ENCODE data around the gene FRMD8. TPM values are rescaled to one million over a fixed set of nuclear protein-coding genes. Genes with fewer than 3 reads are reported as not detected.

The FRMD8 gene
- total and polyA plus RNA-seq, 2 of the 8 experiments (the other 6 are each of a cell fraction or from before 2014, with no cell fraction given): 15.0 to 19.2 TPM

GRCh38 chr11:65403607-65404121 is 17.2 kb downstream of the FRMD8 start:
- H3K23ac ChIP-seq (ENCODE audit: insufficient read length): no peak overlapping the region
- DNase-seq (ENCODE audit: low read depth in 1 of 2, low spot score in 2 of 2): no peak
- no peak overlapping the region for H4K91ac ChIP-seq (replicated peaks; ENCODE audit: insufficient read length, low read length)
- no peaks in the 10 kb centered on the region for H3K23me2 ChIP-seq (ENCODE audit: low read depth, low read length)
- POLR2A ChIA-PET (ENCODE audit: partially characterized antibody): interaction anchor here (0.5 to 5.4 kb wide), 5 partner anchors 12 to 631 kb away, joined by 3 to 23 read pairs (median 3); no protein-coding TSS in a partner anchor
- H3K79me2 ChIP-seq (ENCODE audit: control insufficient read depth in 1 of 2, insufficient read depth in 2 of 2, low read length in 2 of 2): no peaks in the 10 kb centered on the region
- H3K9me3 ChIP-seq (ENCODE audit: insufficient read depth in 2 of 2, low read depth in 1 of 2, low read length in 1 of 2): no peaks in the 10 kb centered on the region
- 92% methylated on average over 12 of the region's 12 CpGs; no CpG with 5 or more reads in 1 of the 2 experiments for WGBS, 2 experiments (ENCODE audit: extremely low coverage in 1 of 2, insufficient coverage in 1 of 2, insufficient read length in 1 of 2, insufficient replicate concordance in 2 of 2, low coverage in 1 of 2, low lambda C conversion rate in 2 of 2, missing lambda C conversion rate in 1 of 2)
- H2BK5ac ChIP-seq (ENCODE audit: low read depth, low read length): no peak overlapping the region
- no peaks in the 10 kb centered on the region; a peak in 1 of 7 replicates for H3K4me1 ChIP-seq (replicated peaks in 1 of 4; ENCODE audit: control insufficient read depth in 3 of 4, insufficient read depth in 4 of 4, low read length in 3 of 4)
- peaks cover 0 to 5% of the 10 kb centered on the region in 2 experiments for H4K20me1 ChIP-seq (replicated peaks in 1 of 2; ENCODE audit: control insufficient read depth in 1 of 2, insufficient read depth in 2 of 2, low read length in 2 of 2)
- CTCF ChIA-PET (ENCODE audit: partially characterized antibody): interaction anchor here (0.7 to 7.8 kb wide), 7 partner anchors 10 to 190 kb away, joined by 3 to 69 read pairs (median 3); no protein-coding TSS in a partner anchor
- no peak overlapping the region for H2AK5ac ChIP-seq (ENCODE audit: low read depth, low read length)
- H4K8ac ChIP-seq (ENCODE audit: extremely low read depth, insufficient read depth, low read length): no peak overlapping the region
- H2BK15ac ChIP-seq (ENCODE audit: low read length): no peak overlapping the region
- no peak overlapping the region for H3K14ac ChIP-seq (ENCODE audit: insufficient read length)
- no peak overlapping the region for H3K56ac ChIP-seq (replicated peaks; ENCODE audit: insufficient read length, low read depth, low read length)
- no peak overlapping the region for H2AFZ ChIP-seq (ENCODE audit: low read length)
- FAIRE-seq: no peak
- no peak overlapping the region for H2BK20ac ChIP-seq (ENCODE audit: low read length)
- H3K4me3 ChIP-seq (ENCODE audit: extremely low read depth in 1 of 4, insufficient read depth in 2 of 4, low read depth in 3 of 4, low read length in 4 of 4): no peak overlapping the region
- no peak overlapping the region for H3K4me2 ChIP-seq (ENCODE audit: insufficient read depth in 1 of 2, low read depth in 2 of 2, low read length in 2 of 2)
- no peak overlapping the region for H2BK120ac ChIP-seq (replicated peaks; ENCODE audit: low read depth, low read length)
- no peaks in the 10 kb centered on the region for H3K27me3 ChIP-seq (replicated peaks in 1 of 4; ENCODE audit: control insufficient read depth in 3 of 4, extremely low read depth in 1 of 4, insufficient read depth in 3 of 4, low read length in 3 of 4)
- H3K18ac ChIP-seq (ENCODE audit: extremely low read depth, low read length): no peak overlapping the region
- no peak overlapping the region for H3K27ac ChIP-seq (ENCODE audit: low read depth, low read length)
- H3K36me3 ChIP-seq (ENCODE audit: control insufficient read depth in 2 of 4, insufficient read depth in 4 of 4, low read length in 3 of 4): peaks cover 0 to 6% (median 3%) of the 10 kb centered on the region in 4 experiments; a peak in 4 of 8 replicates
- no peaks in the 10 kb centered on the region for H3K79me1 ChIP-seq (ENCODE audit: low read depth, low read length)
- H3K4ac ChIP-seq (replicated peaks; ENCODE audit: insufficient read length, low read depth, low read length): no peak overlapping the region
- no peak overlapping the region for H3K9ac ChIP-seq (replicated peaks in 1 of 4; ENCODE audit: extremely low read depth in 1 of 4, low read depth in 3 of 4, low read length in 3 of 4)
- no peak overlapping the region for H2BK12ac ChIP-seq (ENCODE audit: low read depth, low read length)
- no peak overlapping the region for H4K5ac ChIP-seq (ENCODE audit: insufficient read length, low read depth, low read length)
- TF ChIP-seq FOSL1 (IDR thresholded peaks at IDR 0.05; ENCODE audit: insufficient read depth, low read depth, low read length) (no peak), SIX5 (IDR thresholded peaks at IDR 0.05; ENCODE audit: low read depth, low read length) (no peak), RFX5 (IDR thresholded peaks at IDR 0.05; ENCODE audit: borderline replicate concordance, low read depth, low read length) (no peak), EGR1 (IDR thresholded peaks at IDR 0.05; ENCODE audit: borderline replicate concordance, low read depth, low read length) (no peak), GTF2F1 (IDR thresholded peaks at IDR 0.05; ENCODE audit: borderline replicate concordance, low read depth, low read length) (no peak), CHD2 (IDR thresholded peaks at IDR 0.05; ENCODE audit: low read length) (no peak), RBBP5 (IDR thresholded peaks at IDR 0.05; ENCODE audit: borderline replicate concordance, low read depth, low read length) (no peak), JUND (IDR thresholded peaks at IDR 0.05; ENCODE audit: low read length) (no peak), CTBP2 (IDR thresholded peaks at IDR 0.05; ENCODE audit: borderline replicate concordance, insufficient read depth, insufficient read length, low read length) (no peak), SIRT6 (IDR thresholded peaks at IDR 0.05; ENCODE audit: low read length) (no peak), SAP30 (IDR thresholded peaks at IDR 0.05; ENCODE audit: insufficient read depth, insufficient replicate concordance, low read length) (no peak), SIN3A (conservative IDR thresholded peaks at IDR 0.05 in 1 of 2, IDR thresholded peaks at IDR 0.05 in 1 of 2; ENCODE audit: low read depth in 1 of 2, low read length in 2 of 2) (no peak), BRCA1 (IDR thresholded peaks at IDR 0.05; ENCODE audit: low read depth, low read length) (no peak)

Data from H1 (cell line).